HG03558 (cell line): ENCODE data around the gene STT3B.

Experiments
- ATAC-seq: cut with Tn5 transposase; IDR thresholded peaks from one replicate; pipeline ENCODE4 v1.9.1; 2021; ENCODE audit warnings: moderate number of reproducible peaks; ENCODE audit not compliant: unreplicated experiment; ENCODE audit errors: extremely low read depth

STT3B gene

GRCh38 chr3:31634476-31634875, 101.8 kb downstream of the STT3B start:
- no peak for ATAC-seq

- no peak for ATAC-seq
Measured at GRCh38 chr3:31635545-31635944, 102.8 kb downstream of the STT3B start.

- ATAC-seq, result no peak
Measured at GRCh38 chr3:31636049-31636448, 103.3 kb downstream of the STT3B start.

- no peak for ATAC-seq
Measured at GRCh38 chr3:31636694-31637442, 104.1 kb downstream of the STT3B start.

- ATAC-seq, result no peak
Measured at GRCh38 chr3:31639828-31640227, 107.1 kb downstream of the STT3B start.

GRCh38 chr3:31645256-31645655, 112.5 kb downstream of the STT3B start:
- no peak for ATAC-seq

- ATAC-seq, result no peak
Measured at GRCh38 chr3:31648286-31648968, 115.7 kb downstream of the STT3B start.

- ATAC-seq, result no peak
Measured at GRCh38 chr3:31652296-31652695, 119.6 kb downstream of the STT3B start.

- no peak for ATAC-seq
Measured at GRCh38 chr3:31653464-31653863, 120.7 kb downstream of the STT3B start.

GRCh38 chr3:31654998-31655397, 122.3 kb downstream of the STT3B start:
- no peak for ATAC-seq

- no peak for ATAC-seq
Measured at GRCh38 chr3:31659246-31659645, 126.5 kb downstream of the STT3B start.

- no peak for ATAC-seq
Measured at GRCh38 chr3:31661286-31661685, 128.6 kb downstream of the STT3B start.

- no peak for ATAC-seq
Measured at GRCh38 chr3:31661993-31662670, 129.4 kb downstream of the STT3B start.

GRCh38 chr3:31664031-31664430, 131.3 kb downstream of the STT3B start:
- no peak for ATAC-seq

- no peak for ATAC-seq
Measured at GRCh38 chr3:31667582-31667981, 134.9 kb downstream of the STT3B start.

GRCh38 chr3:31668242-31668641, 135.5 kb downstream of the STT3B start:
- no peak for ATAC-seq

GRCh38 chr3:31670136-31670535, 137.4 kb downstream of the STT3B start:
- no peak for ATAC-seq

- no peak for ATAC-seq
Measured at GRCh38 chr3:31670722-31671121, 138.0 kb downstream of the STT3B start.

GRCh38 chr3:31671451-31671850, 138.7 kb downstream of the STT3B start:
- ATAC-seq, result no peak

GRCh38 chr3:31671976-31672375, 139.3 kb downstream of the STT3B start:
- ATAC-seq, result no peak

- no peak for ATAC-seq
Measured at GRCh38 chr3:31673950-31674349, 141.2 kb downstream of the STT3B start.
